GM18517 (cell line): Measurements from ENCODE around the gene TCIRG1.
"Not testable (repeated sequence)": the region's sequence is repeated elsewhere in the genome, so short reads cannot be mapped to it uniquely, and the experiment has no call there.

Experiments used
- ATAC-seq: cut with Tn5 transposase; IDR thresholded peaks from one replicate; pipeline ENCODE4 v1.9.1; 2021; ENCODE audit warnings: mild to moderate bottlenecking, moderate library complexity; ENCODE audit not compliant: unreplicated experiment

The TCIRG1 gene

GRCh38 chr11:68077617-68078582 is 39.1 kb downstream of the TCIRG1 start:
- no peak for ATAC-seq

GRCh38 chr11:68080860-68081259 is 42.0 kb downstream of the TCIRG1 start:
- ATAC-seq = no peak

DNA sequence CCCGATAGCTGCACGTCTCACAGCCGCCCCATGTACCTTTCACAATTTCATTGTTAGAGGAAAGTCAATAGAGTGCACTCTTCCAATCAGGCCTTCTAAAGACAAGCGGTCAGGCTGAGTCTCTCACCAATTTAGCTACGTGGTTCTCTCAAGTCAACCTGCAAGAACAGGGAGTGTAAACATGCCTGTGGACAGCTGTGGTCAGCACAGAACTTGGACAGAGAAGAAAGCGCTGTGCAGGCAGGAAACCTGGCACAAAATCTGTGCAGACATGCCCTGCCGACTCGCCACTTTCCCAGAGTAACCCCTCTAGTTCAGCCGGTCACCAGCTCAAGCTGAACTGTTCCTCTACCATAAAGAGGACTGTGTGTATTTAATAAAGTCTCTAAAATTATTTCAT is 42.9 kb downstream of the TCIRG1 start:
- no peak for ATAC-seq

GRCh38 chr11:68082481-68082880 is 43.7 kb downstream of the TCIRG1 start:
- no peak for ATAC-seq

GRCh38 chr11:68083517-68083916 is 44.7 kb downstream of the TCIRG1 start:
- no peak for ATAC-seq

DNA sequence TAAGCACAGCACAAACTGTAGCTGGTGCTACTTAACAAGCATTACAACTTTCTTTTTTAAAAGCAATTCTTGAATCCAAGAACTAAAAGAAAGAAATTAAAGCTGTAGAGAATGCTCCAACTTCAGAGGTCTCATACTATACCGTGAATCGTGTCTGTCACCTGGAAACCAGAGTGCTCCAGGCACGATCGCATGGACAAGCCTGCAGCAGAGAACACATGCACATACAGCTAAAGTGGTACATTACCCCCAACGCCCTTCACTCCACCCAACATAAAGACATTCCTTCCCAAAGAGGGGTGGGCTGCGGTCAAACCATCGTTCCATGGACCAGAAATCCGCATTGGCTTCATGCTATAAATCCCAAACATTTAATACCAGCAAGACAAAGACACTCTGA is 50.9 kb downstream of the TCIRG1 start:
- ATAC-seq = no peak

DNA sequence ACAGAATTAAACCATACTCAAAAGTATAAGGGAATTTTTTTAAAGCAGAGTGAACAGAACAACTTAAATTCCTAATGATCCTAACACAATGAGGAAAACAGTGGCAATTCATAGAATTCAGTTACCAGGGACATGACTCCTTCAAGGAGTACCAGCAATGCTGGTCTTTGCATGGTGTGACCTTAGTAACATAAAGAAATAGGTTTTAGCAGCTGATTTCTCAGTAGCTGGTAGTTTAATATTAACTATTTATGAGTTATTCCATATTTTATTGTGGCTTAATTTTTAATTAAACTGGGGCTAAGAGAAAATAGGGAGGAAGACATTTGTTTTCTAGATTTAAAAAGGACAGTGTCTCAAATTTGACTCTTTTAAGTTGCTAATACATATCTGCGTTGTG is 51.5 kb downstream of the TCIRG1 start:
- ATAC-seq = no peak

- ATAC-seq = no peak
These were observed 51.9 kb downstream of the TCIRG1 start for GRCh38 chr11:68090706-68091105.

DNA sequence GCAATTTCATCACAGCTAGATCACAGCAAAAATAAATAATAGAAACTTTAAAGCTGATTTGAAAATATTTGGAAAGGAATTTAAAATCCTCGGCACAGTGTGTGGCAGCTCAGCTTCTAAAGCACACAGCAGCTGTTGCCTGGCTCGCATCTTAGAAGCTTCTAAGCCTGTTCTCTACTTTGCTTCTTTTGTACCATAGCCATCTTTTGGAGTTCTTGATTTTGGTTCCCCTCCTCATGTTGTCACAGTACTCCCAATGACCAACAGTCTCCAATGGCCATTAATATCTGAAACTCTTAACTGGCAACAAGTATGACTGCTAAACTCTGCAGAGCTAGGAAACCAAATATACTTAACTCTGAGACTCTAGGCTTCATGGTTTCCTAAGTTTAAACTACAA is 53.6 kb downstream of the TCIRG1 start:
- no peak for ATAC-seq

GRCh38 chr11:68092946-68093345 is 54.1 kb downstream of the TCIRG1 start:
- ATAC-seq = not testable (repeated sequence)

DNA sequence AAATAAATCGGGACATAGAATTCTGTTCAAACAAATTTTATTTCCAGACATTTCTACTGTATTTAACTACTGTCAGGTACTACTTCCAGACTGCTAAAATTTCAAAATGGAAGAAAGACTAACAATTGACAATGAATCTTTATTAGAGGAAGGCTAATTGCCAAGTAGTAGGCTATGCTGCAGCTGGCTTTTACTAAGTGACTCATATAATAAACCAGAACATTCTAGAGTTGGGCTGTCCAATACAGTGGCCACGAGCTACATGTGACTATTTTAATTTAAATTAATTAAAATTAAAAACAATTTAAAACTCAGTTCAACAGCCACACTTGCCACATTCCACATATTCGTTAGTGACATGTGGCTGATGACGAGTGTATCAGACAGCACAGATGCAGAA is 54.7 kb downstream of the TCIRG1 start:
- no peak for ATAC-seq

DNA sequence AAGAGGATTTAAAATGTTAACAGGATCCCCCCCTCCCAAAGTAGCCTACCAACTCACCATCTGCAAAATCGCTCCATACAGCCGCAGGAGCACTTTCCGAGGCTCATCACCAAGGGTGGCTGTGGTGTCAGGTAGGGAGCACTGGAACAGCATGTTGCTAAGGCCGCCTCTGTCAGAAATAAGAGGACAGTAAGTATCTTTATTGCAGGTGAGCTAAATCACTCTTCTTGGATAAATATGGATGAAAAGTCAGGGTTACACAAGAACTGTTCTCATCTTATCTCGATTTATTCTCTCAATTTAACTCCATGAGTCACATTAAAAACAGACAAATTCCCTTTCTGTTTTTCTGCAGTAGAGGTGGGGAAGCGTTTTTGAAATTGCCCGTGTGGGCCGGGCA is 58.1 kb downstream of the TCIRG1 start:
- ATAC-seq = no peak

DNA sequence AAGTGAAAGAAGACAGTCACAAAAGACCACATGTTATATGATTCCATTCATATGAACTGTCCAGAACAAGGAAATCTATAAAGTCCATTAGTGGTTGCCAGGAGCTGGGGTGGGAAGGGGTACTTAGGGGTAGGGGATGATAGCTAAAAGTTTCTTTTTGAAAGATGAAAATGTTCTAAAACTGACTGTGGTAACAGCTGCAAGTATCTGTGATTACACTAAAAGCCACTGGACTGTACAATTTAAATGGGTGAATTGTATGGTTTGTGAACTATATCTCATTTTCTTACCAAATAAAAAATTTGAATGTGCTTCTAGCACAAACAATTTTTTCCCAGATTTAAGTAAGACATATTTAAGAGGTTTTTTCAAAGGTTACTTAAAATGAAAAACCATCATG is 60.2 kb downstream of the TCIRG1 start:
- no peak for ATAC-seq

DNA sequence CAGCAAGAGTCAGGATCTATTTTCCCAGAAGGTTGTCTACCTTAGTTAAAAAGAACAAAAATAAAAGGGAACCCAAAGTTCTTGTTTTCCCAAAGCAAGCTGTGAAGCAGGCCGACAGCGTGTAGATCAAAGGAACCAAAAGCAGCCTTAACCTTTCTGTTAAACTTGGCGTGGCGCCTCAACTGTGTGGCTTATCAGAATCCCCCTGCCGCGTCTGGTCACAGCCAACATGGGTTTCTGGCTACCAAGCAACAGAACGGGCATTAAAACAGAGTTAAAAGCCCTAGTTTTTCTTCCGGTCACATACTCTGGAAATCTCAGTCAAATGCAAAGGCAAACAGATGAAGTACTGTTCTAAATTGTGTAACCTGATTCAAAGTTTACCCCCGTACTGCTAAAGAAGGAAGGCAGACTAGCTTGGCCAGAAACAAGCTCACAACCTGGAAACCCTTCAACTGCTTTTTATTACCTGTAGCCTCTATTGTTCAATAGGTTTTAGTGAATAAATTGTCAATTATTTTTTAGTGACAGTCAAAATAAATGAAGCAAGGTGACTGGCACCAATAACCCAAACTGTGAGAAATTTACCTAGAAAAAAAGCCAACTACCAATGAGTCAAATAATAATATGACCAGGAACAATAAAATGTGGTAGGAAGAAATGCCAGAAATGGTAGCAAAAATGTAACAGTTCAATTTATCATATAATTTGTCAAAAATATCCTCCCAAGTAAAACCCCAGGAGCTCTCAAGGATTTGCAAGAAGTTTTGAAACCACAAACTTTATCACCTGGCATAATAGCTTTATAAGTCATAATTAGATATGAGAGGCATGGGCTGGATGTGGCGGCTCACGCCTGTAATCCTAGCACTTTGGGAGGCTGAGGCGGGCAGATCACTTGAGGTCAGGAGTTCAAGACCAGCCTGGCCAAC is 60.9 kb downstream of the TCIRG1 start:
- no peak for ATAC-seq
